NB4 (cell line): ENCODE data around the gene S1PR3.

Experiments used
- MAX ChIP-seq: IDR thresholded peaks from 2 replicates; pipeline ENCODE4 v1.6.1; 2011; ENCODE audit warnings: low read depth, low read length
- POLR2A ChIP-seq: IDR thresholded peaks from 2 replicates; pipeline ENCODE4 v1.6.1; 2011; ENCODE audit warnings: mild to moderate bottlenecking; ENCODE audit not compliant: insufficient read length; ENCODE audit errors: extremely low read depth
- TF ChIP-seq, protein P1 (sequence below): IDR thresholded peaks from one replicate; pipeline ENCODE4 v1.5.1; 2012; ENCODE audit warnings: low read depth, low read length

- TF ChIP-seq, protein P1, sequence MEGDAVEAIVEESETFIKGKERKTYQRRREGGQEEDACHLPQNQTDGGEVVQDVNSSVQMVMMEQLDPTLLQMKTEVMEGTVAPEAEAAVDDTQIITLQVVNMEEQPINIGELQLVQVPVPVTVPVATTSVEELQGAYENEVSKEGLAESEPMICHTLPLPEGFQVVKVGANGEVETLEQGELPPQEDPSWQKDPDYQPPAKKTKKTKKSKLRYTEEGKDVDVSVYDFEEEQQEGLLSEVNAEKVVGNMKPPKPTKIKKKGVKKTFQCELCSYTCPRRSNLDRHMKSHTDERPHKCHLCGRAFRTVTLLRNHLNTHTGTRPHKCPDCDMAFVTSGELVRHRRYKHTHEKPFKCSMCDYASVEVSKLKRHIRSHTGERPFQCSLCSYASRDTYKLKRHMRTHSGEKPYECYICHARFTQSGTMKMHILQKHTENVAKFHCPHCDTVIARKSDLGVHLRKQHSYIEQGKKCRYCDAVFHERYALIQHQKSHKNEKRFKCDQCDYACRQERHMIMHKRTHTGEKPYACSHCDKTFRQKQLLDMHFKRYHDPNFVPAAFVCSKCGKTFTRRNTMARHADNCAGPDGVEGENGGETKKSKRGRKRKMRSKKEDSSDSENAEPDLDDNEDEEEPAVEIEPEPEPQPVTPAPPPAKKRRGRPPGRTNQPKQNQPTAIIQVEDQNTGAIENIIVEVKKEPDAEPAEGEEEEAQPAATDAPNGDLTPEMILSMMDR, result no peak
- TF ChIP-seq POLR2A (no peak), MAX (no peak)
Observed at GRCh38 chr9:88997646-88998045, 6.4 kb downstream of the S1PR3 start.
